Osteoblast (primary cell): Measurements from ENCODE around the gene SLC16A10. TPM values are rescaled to one million over a fixed set of nuclear protein-coding genes. Genes with fewer than 3 reads are reported as not detected.
"Not testable (repeated sequence)": the region's sequence is repeated elsewhere in the genome, so short reads cannot be mapped to it uniquely, and the experiment has no call there.

Source experiments
- DNase-seq: peaks from one replicate; pipeline ENCODE4 v3.0.0; 2011; ENCODE audit warnings: low spot score, mixed read lengths; ENCODE audit not compliant: insufficient read length; ENCODE audit errors: missing footprints
- H2AFZ ChIP-seq: 2 replicates; pipeline ENCODE4 v1.6.0; 2011; ENCODE audit warnings: mild to moderate bottlenecking, low read length
- H3K27ac ChIP-seq: 2 replicates; pipeline ENCODE4 v1.5.1; 2011; ENCODE audit warnings: mild to moderate bottlenecking, low read depth, low read length, moderate library complexity
- H3K27me3 ChIP-seq: 2 replicates; pipeline ENCODE4 v1.6.0; 2012; ENCODE audit warnings: mild to moderate bottlenecking, control low read depth, inconsistent platforms, low read length, moderate library complexity; ENCODE audit not compliant: insufficient read depth
- H3K36me3 ChIP-seq: 2 replicates; pipeline ENCODE4 v1.5.1; 2011; ENCODE audit warnings: mild to moderate bottlenecking, low read length, control low read depth, moderate library complexity; ENCODE audit not compliant: insufficient read depth
- H3K4me1 ChIP-seq: 2 replicates; pipeline ENCODE4 v1.5.1; 2011; ENCODE audit warnings: mild to moderate bottlenecking, low read length, control low read depth, moderate library complexity; ENCODE audit not compliant: insufficient read depth
- H3K4me2 ChIP-seq: 2 replicates; pipeline ENCODE4 v1.6.0; 2011; ENCODE audit warnings: mild to moderate bottlenecking, low read length; ENCODE audit not compliant: insufficient read depth
- H3K4me3 ChIP-seq: fragments of 200-600 bp; sonication (generic); 3 replicates; pipeline ENCODE4 v1.5.1; 2012; ENCODE audit warnings: mild to moderate bottlenecking, low read length, inconsistent platforms; ENCODE audit not compliant: insufficient read depth
- H3K79me2 ChIP-seq: 2 replicates; pipeline ENCODE4 v1.6.0; 2012; ENCODE audit warnings: mild to moderate bottlenecking, low read length, control low read depth, inconsistent platforms; ENCODE audit not compliant: insufficient read depth
- H3K9me3 ChIP-seq: 2 replicates; pipeline ENCODE4 v1.5.1; 2011; ENCODE audit warnings: low read depth, low read length, control low read depth
- H4K20me1 ChIP-seq: 2 replicates; pipeline ENCODE4 v1.6.0; 2012; ENCODE audit warnings: mild to moderate bottlenecking, low read length, control low read depth; ENCODE audit not compliant: insufficient read depth
- total RNA-seq: library from RNA; depleted of rRNA; stranded (reverse); fragments of >200 nt; gene quantifications from 2 replicates; pipeline ENCODE4 v1.2.3, GENCODE V29; 2012
- TF ChIP-seq, protein P1 (sequence below): IDR thresholded peaks from 2 replicates; pipeline ENCODE4 v1.5.1; 2011; ENCODE audit warnings: mild to moderate bottlenecking, low read depth, low read length, moderate library complexity; ENCODE audit errors: extremely low read depth

Gene SLC16A10
- total RNA-seq, 1 donor = under 0.01 TPM

- H3K9me3 ChIP-seq, H3K79me2 ChIP-seq, H3K4me3 ChIP-seq, H3K4me2 ChIP-seq, H4K20me1 ChIP-seq, H3K4me1 ChIP-seq, DNase-seq, H3K27ac ChIP-seq, H3K27me3 ChIP-seq, H2AFZ ChIP-seq, H3K36me3 ChIP-seq: not testable (repeated sequence)
Measured at GRCh38 chr6:111137489-111138093, 50.3 kb downstream of the SLC16A10 start.

DNA sequence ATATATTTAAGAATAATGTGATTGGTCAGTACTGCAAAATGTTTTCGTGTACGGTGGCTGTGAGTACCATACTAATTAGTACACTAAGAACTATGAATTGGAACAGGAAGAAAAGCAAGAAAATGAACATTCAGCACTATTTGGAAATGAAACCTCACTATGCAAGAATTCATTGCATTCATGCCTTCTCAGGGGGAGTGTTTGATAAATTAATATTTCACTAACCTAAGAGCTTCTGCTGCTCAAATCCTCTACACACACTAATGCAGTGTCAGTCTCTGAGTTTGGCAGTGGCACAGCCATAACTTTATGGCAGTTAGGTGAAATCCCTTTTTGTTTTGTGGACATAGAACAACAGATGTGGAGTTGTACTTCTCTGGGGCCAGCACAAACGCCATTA is 60.1 kb downstream of the SLC16A10 start:
- H2AFZ ChIP-seq = no peak overlapping the region
- H3K4me2 ChIP-seq = no peak overlapping the region
- no peak for DNase-seq
- no peaks in the 10 kb centered on the region for H3K4me1 ChIP-seq
- no peaks in the 10 kb centered on the region for H4K20me1 ChIP-seq
- peaks cover 8% of the 10 kb centered on the region for H3K27me3 ChIP-seq
- no peak overlapping the region for H3K27ac ChIP-seq
- H3K36me3 ChIP-seq = no peaks in the 10 kb centered on the region
- H3K4me3 ChIP-seq = no peak overlapping the region
- H3K9me3 ChIP-seq = no peaks in the 10 kb centered on the region
- TF ChIP-seq, protein P1, sequence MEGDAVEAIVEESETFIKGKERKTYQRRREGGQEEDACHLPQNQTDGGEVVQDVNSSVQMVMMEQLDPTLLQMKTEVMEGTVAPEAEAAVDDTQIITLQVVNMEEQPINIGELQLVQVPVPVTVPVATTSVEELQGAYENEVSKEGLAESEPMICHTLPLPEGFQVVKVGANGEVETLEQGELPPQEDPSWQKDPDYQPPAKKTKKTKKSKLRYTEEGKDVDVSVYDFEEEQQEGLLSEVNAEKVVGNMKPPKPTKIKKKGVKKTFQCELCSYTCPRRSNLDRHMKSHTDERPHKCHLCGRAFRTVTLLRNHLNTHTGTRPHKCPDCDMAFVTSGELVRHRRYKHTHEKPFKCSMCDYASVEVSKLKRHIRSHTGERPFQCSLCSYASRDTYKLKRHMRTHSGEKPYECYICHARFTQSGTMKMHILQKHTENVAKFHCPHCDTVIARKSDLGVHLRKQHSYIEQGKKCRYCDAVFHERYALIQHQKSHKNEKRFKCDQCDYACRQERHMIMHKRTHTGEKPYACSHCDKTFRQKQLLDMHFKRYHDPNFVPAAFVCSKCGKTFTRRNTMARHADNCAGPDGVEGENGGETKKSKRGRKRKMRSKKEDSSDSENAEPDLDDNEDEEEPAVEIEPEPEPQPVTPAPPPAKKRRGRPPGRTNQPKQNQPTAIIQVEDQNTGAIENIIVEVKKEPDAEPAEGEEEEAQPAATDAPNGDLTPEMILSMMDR = no peak
- no peaks in the 10 kb centered on the region for H3K79me2 ChIP-seq

- no peak overlapping the region for H2AFZ ChIP-seq
- H3K36me3 ChIP-seq = no peaks in the 10 kb centered on the region
- H4K20me1 ChIP-seq = no peaks in the 10 kb centered on the region
- no peak overlapping the region for H3K4me2 ChIP-seq
- H3K27me3 ChIP-seq = peaks cover 8% of the 10 kb centered on the region
- H3K9me3 ChIP-seq = no peaks in the 10 kb centered on the region
- H3K4me3 ChIP-seq = no peak overlapping the region
- H3K4me1 ChIP-seq = no peaks in the 10 kb centered on the region
- H3K79me2 ChIP-seq = no peaks in the 10 kb centered on the region
- H3K27ac ChIP-seq = no peak overlapping the region
- TF ChIP-seq, protein P1 = no peak
- no peak for DNase-seq
Measured at GRCh38 chr6:111148110-111148509, 60.8 kb downstream of the SLC16A10 start.

DNA sequence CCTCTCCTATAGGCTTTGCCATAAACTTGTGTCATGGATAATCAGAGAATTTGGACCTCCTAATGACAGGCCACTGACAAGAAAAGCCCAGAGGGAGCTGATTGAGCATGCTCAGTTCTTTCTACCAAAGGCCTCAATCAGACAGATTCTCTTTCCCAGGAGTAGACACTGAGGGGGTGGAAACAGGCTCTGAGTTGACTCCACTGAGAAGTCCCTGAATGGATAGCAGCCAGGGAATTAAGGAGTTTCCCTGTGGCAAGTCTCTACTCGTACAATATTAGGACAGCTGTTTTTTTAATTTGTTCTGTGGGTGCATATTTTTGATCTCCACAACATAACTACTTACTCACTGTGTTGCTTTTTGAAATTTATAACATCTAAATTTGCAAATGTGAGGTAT is 63.3 kb downstream of the SLC16A10 start:
- Histone ChIP-seq H3K9me3 (no peaks in the 10 kb centered on the region), H3K79me2 (no peaks in the 10 kb centered on the region), H4K20me1 (no peaks in the 10 kb centered on the region), H3K4me2 (no peak overlapping the region), H3K36me3 (no peaks in the 10 kb centered on the region), H2AFZ (no peak overlapping the region), H3K27ac (no peak overlapping the region), H3K27me3 (peaks cover 9% of the 10 kb centered on the region), H3K4me3 (no peak overlapping the region), H3K4me1 (no peaks in the 10 kb centered on the region)
- TF ChIP-seq, protein P1 = no peak
- no peak for DNase-seq
